Activated CD8-positive, alpha-beta T cell treated with anti-CD3 and anti-CD28 coated beads for 36 hours (primary cell): ENCODE data around the gene COL11A2. TPM values are rescaled to one million over a fixed set of nuclear protein-coding genes. Genes with fewer than 3 reads are reported as not detected.

Experiments used
- ATAC-seq: fragments of 200-7000 bp; cut with Tn5 transposase; one replicate; pipeline ENCODE4 v1.10.0; 2021; ENCODE audit warnings: mild to moderate bottlenecking, moderate library complexity
- CTCF ChIA-PET: fragments of 350-600 bp; sonication (Branson Sonifier 250); formaldehyde crosslinking; loops from one replicate; lab custom pipeline; 2021; ENCODE audit warnings: antibody characterized with exemption; lab: Charles Lee
- POLR2A ChIA-PET: fragments of 350-600 bp; sonication (Branson Sonifier 250); formaldehyde crosslinking; loops from one replicate; lab custom pipeline; 2021; ENCODE audit warnings: antibody characterized with exemption; lab: Charles Lee
- DNase-seq: peaks from one replicate; pipeline ENCODE4 v3.0.0-alpha.2; 2020
- H3K27ac Mint-ChIP-seq: one replicate; pipeline ENCODE4 v1.8.0; 2021; ENCODE audit warnings: mild to moderate bottlenecking, mixed read lengths
- H3K27me3 Mint-ChIP-seq: one replicate; pipeline ENCODE4 v1.8.0; 2021; ENCODE audit warnings: mixed read lengths
- H3K36me3 Mint-ChIP-seq: one replicate; pipeline ENCODE4 v1.8.0; 2021; ENCODE audit warnings: low read depth, mixed read lengths
- H3K4me1 Mint-ChIP-seq: one replicate; pipeline ENCODE4 v1.8.0; 2021; ENCODE audit warnings: low read depth, mixed read lengths
- H3K4me3 Mint-ChIP-seq: one replicate; pipeline ENCODE4 v1.8.0; 2021; ENCODE audit warnings: mild to moderate bottlenecking, moderate library complexity, mixed read lengths
- H3K9me3 Mint-ChIP-seq: one replicate; pipeline ENCODE4 v1.8.0; 2021; ENCODE audit warnings: mixed read lengths
- CTCF ChIP-seq: fragments of 200-600 bp; IDR thresholded peaks from one replicate; pipeline ENCODE4 v1.8.0; 2022; ENCODE audit warnings: antibody characterized with exemption, mild to moderate bottlenecking
- intact Hi-C: fragments of 100-400 bp; cut with micrococcal nuclease; formaldehyde crosslinking; loops from one replicate; pipeline ENCODE4 v1.10.0; 2022
- total RNA-seq, 2 experiments: library from RNA; stranded (reverse); gene quantifications; one replicate each; pipeline ENCODE4 v1.2.3, GENCODE V29; 2021

Gene COL11A2
- total RNA-seq, 2 experiments from 2014 or later: 1.3 to 1.4 TPM

GRCh38 chr6:33161354-33162331 is 30.6 kb downstream of the COL11A2 start:
- H3K4me3 Mint-ChIP-seq: peak overlapping the region; percentile 72
- CTCF ChIA-PET: interaction anchor here (0.6 to 4.5 kb wide), 24 partner anchors 9 to 177 kb away, joined by 3 to 65 read pairs (median 4); no protein-coding TSS in a partner anchor
- H3K36me3 Mint-ChIP-seq: no peaks in the 10 kb centered on the region
- intact Hi-C loops: loop anchor here (5.0 to 10.0 kb wide), 2 partner anchors 36 to 83 kb away; no protein-coding TSS in a partner anchor
- H3K27me3 Mint-ChIP-seq: peaks cover 2% of the 10 kb centered on the region
- DNase-seq (peak; percentile 83), ATAC-seq (peak; percentile 97)
- H3K27ac Mint-ChIP-seq: peak overlapping the region; percentile 78
- peak; percentile 96 for TF ChIP-seq CTCF
- peaks cover 12% of the 10 kb centered on the region for H3K4me1 Mint-ChIP-seq
- no peaks in the 10 kb centered on the region for H3K9me3 Mint-ChIP-seq
- POLR2A ChIA-PET: interaction anchor here (0.8 to 1.4 kb wide), 3 partner anchors 38 to 114 kb away, joined by 3 to 4 read pairs (median 3); partner anchors contain the start of genes RXRB and SLC39A7

- Mint-ChIP-seq H3K9me3 (no peaks in the 10 kb centered on the region), H3K4me3 (peak overlapping the region; percentile 72), H3K27ac (no peak overlapping the region), H3K27me3 (peaks cover 3% of the 10 kb centered on the region), H3K36me3 (no peaks in the 10 kb centered on the region), H3K4me1 (peaks cover 12% of the 10 kb centered on the region)
- no peak for TF ChIP-seq CTCF
- DNase-seq (peak; percentile 26), ATAC-seq (no peak)
- ChIA-PET POLR2A (interaction anchor here (1.4 to 2.4 kb wide), 2 partner anchors 87 to 88 kb away, joined by 4 to 7 read pairs; no protein-coding TSS in a partner anchor), CTCF (interaction anchor here (0.6 to 4.5 kb wide), 21 partner anchors 10 to 176 kb away, joined by 3 to 65 read pairs (median 4); no protein-coding TSS in a partner anchor)
- intact Hi-C loops: loop anchor here (5.0 to 10.0 kb wide), 2 partner anchors 36 to 84 kb away; no protein-coding TSS in a partner anchor
Observed at GRCh38 chr6:33160728-33161344, 31.4 kb downstream of the COL11A2 start.

GRCh38 chr6:33160096-33160495 is 32.2 kb downstream of the COL11A2 start:
- DNase-seq: no peak
- ChIA-PET CTCF (interaction anchor here (1.0 to 4.5 kb wide), 9 partner anchors 9 to 111 kb away, joined by 3 to 65 read pairs (median 5); partner anchors contain the start of gene VPS52), POLR2A (interaction anchor here (2.4 kb wide), 1 partner anchor 89 kb away, joined by 7 read pairs; no protein-coding TSS in a partner anchor)
- intact Hi-C loops: loop anchor here (5.0 to 10.0 kb wide), 2 partner anchors 37 to 85 kb away; no protein-coding TSS in a partner anchor
- H3K4me1 Mint-ChIP-seq: peaks cover 12% of the 10 kb centered on the region
- peaks cover 3% of the 10 kb centered on the region for H3K27me3 Mint-ChIP-seq
- no peak for ATAC-seq
- H3K4me3 Mint-ChIP-seq: no peak overlapping the region
- H3K9me3 Mint-ChIP-seq: no peaks in the 10 kb centered on the region
- TF ChIP-seq CTCF: no peak
- no peak overlapping the region for H3K27ac Mint-ChIP-seq
- H3K36me3 Mint-ChIP-seq: no peaks in the 10 kb centered on the region

- H3K9me3 Mint-ChIP-seq: peaks cover 7% of the 10 kb centered on the region
- TF ChIP-seq CTCF: no peak
- peaks cover 10% of the 10 kb centered on the region for H3K4me1 Mint-ChIP-seq
- H3K4me3 Mint-ChIP-seq: no peak overlapping the region
- ChIA-PET POLR2A (no interaction called here), CTCF (interaction anchor here (0.7 to 1.6 kb wide), 5 partner anchors 9 to 92 kb away, joined by 3 to 6 read pairs (median 6); no protein-coding TSS in a partner anchor)
- DNase-seq (no peak), ATAC-seq (no peak)
- H3K27ac Mint-ChIP-seq: no peak overlapping the region
- intact Hi-C loops: no loop called here
- peaks cover 7% of the 10 kb centered on the region for H3K27me3 Mint-ChIP-seq
- H3K36me3 Mint-ChIP-seq: no peaks in the 10 kb centered on the region
Observed at GRCh38 chr6:33156964-33157363, 35.3 kb downstream of the COL11A2 start.
